Umbilical cord (tissue), 2 donors: ENCODE results near the gene RDH8. TPM values are rescaled to one million over a fixed set of nuclear protein-coding genes. Genes with fewer than 3 reads are reported as not detected.

Experiments
- DNase-seq: peaks from one replicate; pipeline ENCODE4 v3.0.0-alpha.2; 2015; ENCODE audit warnings: low spot score
- total RNA-seq: library from RNA; depleted of rRNA; stranded (reverse); fragments of >200 nt; gene quantifications from one replicate; pipeline ENCODE4 v1.2.3, GENCODE V29; 2014; ENCODE audit warnings: low replicate concordance; ENCODE audit not compliant: insufficient read depth

The RDH8 gene
- total RNA-seq, 1 donor from 2014 or later, result not detected

GRCh38 chr19:10036601-10037071 is 23.4 kb downstream of the RDH8 start:
- no peak for DNase-seq

GRCh38 chr19:10037367-10037766 is 24.1 kb downstream of the RDH8 start:
- DNase-seq, result no peak

DNA sequence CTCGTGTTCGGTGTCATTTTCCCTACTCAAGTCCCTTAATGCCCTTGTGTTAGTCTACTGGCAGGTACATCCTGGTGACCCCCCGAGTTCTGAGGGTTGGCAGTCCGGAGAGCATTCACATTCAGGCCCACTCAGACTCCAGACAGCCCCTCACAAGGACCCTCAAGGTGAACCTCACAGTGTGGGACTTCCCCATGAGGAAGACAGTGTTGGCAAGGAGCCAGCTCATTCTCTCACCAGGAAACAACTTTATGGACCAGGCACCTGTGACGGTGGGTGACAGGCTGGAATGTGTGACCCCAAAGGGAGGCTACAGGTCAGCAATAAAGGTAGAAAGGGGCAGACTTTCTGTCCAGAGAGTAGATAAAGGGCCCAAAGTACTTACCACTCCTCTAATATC is 24.5 kb downstream of the RDH8 start:
- DNase-seq, result no peak

GRCh38 chr19:10043286-10043927 is 30.1 kb downstream of the RDH8 start:
- no peak for DNase-seq

DNA sequence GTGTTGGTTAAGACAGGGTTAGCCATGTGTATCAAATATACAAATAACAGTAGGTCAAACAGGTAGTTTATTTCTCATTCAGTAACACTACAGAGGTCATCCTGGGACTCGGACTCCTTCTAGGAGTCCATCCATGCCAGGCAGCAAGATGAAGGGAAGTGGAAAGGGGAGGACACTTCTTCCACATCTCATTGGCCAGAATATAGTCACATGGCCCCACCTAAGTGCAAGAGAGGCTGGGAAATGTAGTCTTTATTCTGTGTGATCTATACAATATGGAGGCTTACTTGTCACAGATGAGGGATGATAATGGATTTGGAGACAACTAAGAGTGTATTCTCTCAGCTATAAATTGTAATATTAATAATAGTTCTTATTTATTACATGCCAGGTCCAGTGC is 31.1 kb downstream of the RDH8 start:
- DNase-seq, result no peak

DNA sequence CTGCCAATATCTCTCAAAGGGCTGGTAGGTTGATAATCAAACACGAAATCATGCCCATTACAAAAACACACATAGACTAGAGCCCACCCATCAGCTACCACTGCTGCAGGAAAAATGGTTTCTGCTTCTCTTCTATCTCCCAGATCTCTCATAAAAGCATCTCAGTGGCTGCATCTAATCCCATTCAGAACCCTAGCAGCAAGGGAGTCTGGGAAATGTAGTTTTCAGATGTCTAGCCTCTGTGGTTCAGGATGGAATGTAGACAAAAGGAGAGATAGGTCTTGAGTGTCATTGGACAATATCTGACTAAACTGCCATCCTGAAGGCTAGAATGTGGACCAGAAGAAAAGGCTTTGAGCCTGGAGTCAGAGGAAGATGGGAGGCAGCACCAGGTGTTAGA is 32.1 kb downstream of the RDH8 start:
- no peak for DNase-seq

DNA sequence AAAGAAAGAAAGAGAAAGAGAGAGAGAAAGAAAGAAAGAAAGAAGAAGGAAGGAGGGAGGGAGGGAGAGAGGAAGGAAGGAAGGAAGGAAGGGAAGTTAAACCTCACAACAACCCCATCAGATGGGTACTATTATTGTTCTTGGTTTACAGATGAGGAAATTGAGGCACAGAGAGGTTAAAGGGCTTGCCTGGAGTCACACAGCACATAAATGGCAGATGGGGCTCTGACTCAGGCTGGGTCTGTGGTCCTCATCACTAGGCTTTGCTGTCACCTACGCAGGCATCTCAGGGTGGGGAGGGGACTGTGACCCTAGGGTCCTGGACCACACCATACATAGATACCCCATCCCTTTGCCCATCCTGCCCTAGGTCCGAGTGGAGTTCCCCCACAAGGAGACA is 36.3 kb downstream of the RDH8 start:
- no peak for DNase-seq

DNA sequence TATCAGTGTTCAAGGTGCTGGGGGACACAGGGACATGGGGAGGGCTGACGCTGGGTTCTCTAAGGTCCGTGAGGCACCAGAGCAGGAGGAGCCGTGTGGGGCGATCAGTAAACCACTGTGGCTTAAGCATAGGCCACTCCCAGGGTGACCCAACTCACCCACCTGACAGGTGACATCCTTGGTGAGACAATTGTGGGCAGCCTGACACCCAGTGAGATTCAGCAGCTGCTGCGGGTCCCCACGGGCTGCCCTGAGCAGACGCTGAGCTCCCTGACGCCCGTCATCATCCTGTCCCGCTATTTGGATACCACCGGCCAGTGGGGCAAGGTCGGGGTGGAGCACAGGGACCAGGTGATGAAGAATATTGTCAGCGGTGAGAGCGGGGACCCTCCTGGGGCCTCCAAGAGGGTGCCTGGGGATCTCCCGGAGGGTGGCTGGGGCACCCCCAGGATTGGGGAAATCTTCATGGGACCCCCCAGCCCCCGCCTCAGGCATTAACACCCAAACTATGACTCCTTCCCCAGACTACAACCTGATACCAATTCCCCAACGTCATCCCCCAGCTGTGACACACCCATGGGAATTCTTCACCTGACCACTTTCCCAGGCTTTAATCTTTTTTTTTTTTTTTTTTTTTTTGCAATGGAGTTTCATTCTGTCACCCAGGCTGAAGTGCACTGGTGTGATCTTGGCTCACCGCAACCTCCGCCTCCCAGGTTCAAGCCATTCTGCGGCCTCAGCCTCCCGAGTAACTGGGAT is 39.5 kb downstream of the RDH8 start:
- no peak for DNase-seq

DNA sequence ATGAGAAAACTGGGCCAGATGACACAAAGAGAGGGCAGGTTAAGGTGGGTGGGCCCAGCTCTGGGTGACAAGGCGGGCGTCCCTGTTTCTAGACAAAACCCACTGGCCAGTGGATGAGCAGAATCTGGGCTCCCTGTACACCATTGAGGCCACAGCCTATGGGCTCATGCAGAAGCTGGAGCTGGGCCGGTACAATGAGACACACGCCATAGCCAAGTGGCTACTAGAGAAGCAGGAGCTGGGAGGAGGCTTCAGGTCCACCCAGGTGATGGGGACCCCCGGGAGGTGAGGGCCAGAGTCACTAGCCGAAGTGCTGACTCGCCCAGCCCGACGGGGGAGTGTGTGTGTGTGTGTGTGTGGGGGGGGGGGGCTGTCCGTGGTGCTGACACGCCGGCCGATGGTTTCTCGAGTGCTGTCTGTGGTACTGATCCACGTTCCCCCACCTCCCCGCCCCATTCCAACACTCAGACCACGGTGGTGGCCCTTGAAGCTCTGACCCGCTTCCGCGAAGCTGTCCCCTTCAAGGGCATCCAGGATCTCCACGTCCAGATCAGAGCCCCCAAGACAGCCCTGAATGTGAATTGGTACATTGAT is 48.5 kb downstream of the RDH8 start:
- no peak for DNase-seq

- DNase-seq, result no peak
Measured at GRCh38 chr19:10068205-10068604, 54.9 kb downstream of the RDH8 start.

DNA sequence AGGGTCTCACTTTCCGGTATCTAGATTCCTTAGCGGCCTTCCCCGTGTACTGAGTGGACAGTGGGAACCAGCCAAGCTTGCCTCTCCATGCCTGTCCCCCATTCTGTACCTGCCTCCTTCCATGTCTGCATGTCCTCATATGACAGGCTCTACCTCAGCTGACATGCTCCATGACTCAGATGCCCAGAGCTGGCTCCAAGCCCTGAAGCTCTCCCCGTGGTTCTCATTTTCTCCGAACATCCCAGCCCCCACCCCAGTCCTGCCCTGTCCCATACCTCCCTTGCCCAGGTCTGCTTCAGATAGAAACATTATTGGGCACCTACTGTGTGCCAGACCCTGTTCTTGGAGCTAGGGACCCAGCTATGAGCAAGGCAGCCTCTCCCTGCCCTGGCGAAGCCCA is 55.8 kb downstream of the RDH8 start:
- no peak for DNase-seq

GRCh38 chr19:10070730-10071446 is 57.6 kb downstream of the RDH8 start:
- DNase-seq, result no peak

Other genes with a start within 250 kb of the RDH8 start
- 27.9 TPM for gene ZNF846, start 244.7 kb upstream of the RDH8 start, total RNA-seq
- 15.2 TPM for gene FBXL12, start 194.4 kb upstream of the RDH8 start, total RNA-seq
- 115 TPM for gene UBL5, start 185.6 kb upstream of the RDH8 start, total RNA-seq
- gene PIN1, start 178.2 kb upstream of the RDH8 start, total RNA-seq, result 40.7 TPM
- gene OLFM2, start 77.0 kb upstream of the RDH8 start, total RNA-seq, result not detected
- gene COL5A3, start 3.0 kb upstream of the RDH8 start, total RNA-seq, result 30.3 TPM
- gene SHFL, start 72.8 kb downstream of the RDH8 start, total RNA-seq, result 16.9 TPM
- gene ANGPTL6, start 89.2 kb downstream of the RDH8 start, total RNA-seq, result 1.7 TPM
- gene PPAN, start 92.9 kb downstream of the RDH8 start, total RNA-seq, result 26.0 TPM
- 18.5 TPM for gene P2RY11, start 98.2 kb downstream of the RDH8 start, total RNA-seq
- 216 TPM for gene EIF3G, start 106.4 kb downstream of the RDH8 start, total RNA-seq
- gene DNMT1, start 181.5 kb downstream of the RDH8 start, total RNA-seq, result 11.3 TPM
- gene S1PR2, start 217.8 kb downstream of the RDH8 start, total RNA-seq, result 19.0 TPM
- 25.8 TPM for gene MRPL4, start 238.7 kb downstream of the RDH8 start, total RNA-seq